HepG2 (cell line): Measurements from ENCODE around the gene CHN2. TPM values are rescaled to one million over a fixed set of nuclear protein-coding genes. Genes with fewer than 3 reads are reported as not detected.

Experiments
- AKAP8 ChIP-seq: sonication (generic); formaldehyde crosslinking; IDR thresholded peaks from 2 replicates; pipeline ENCODE4 v1.5.1; 2020; ENCODE audit warnings: mild to moderate bottlenecking, missing genetic modification reagents
- FOXA3 ChIP-seq: IDR thresholded peaks from 2 replicates; pipeline ENCODE4 v1.6.1; 2016; ENCODE audit warnings: missing genetic modification reagents, missing compliant biosample characterization
- HIC2 ChIP-seq: sonication (generic); formaldehyde crosslinking; IDR thresholded peaks from 2 replicates; pipeline ENCODE4 v1.9.0; 2022; ENCODE audit warnings: low read depth, missing genetic modification reagents
- LRRFIP1 ChIP-seq: sonication (generic); formaldehyde crosslinking; conservative IDR thresholded peaks from 2 replicates; pipeline ENCODE4 v1.4.0; 2020; ENCODE audit warnings: missing genetic modification reagents
- MEIS1 ChIP-seq: sonication (generic); formaldehyde crosslinking; IDR thresholded peaks from 2 replicates; pipeline ENCODE4 v1.9.0; 2021; ENCODE audit warnings: mild to moderate bottlenecking, missing genetic modification reagents, moderate library complexity, borderline replicate concordance
- MLX ChIP-seq: IDR thresholded peaks from 2 replicates; pipeline ENCODE4 v1.6.1; 2016
- THRA ChIP-seq: sonication (generic); formaldehyde crosslinking; IDR thresholded peaks from 2 replicates; pipeline ENCODE4 v1.4.0; 2020; ENCODE audit warnings: missing genetic modification reagents, borderline replicate concordance
- ZBTB33 ChIP-seq: sonication (generic); formaldehyde crosslinking; IDR thresholded peaks from 2 replicates; pipeline ENCODE4 v1.4.0; 2020; ENCODE audit warnings: missing genetic modification reagents
- polyA plus RNA-seq, 8 experiments: library from polyadenylated mRNA; depleted of rRNA in 3 of 8; stranded (reverse) in 7 of 8; unstranded in 1 of 8; fragments of >200 nt; fragmentation: Illumina TruSeq in 4 of 8; extraction: Trizol in 4 of 8; gene quantifications; 2 replicates each; pipeline versions ENCODE4 v1.2.1 to v1.2.3, GENCODE V29; 2011 to 2016; ENCODE audit warnings: low read depth in 4 of 8, missing spikeins in 1 of 8, mixed read lengths in 1 of 8; ENCODE audit not compliant: insufficient read depth in 1 of 8
- total RNA-seq, 5 experiments: library from RNA; depleted of rRNA; stranded (reverse); fragments of >200 nt; fragmentation: Illumina TruSeq; extraction: Trizol; gene quantifications; 2 replicates each; pipeline ENCODE4 v1.2.3, GENCODE V29; 2016; ENCODE audit warnings: low read depth in 1 of 5
- TF ChIP-seq, protein P1 (sequence below): sonication (generic); formaldehyde crosslinking; conservative IDR thresholded peaks from 2 replicates; pipeline ENCODE4 v1.8.0; 2022; ENCODE audit warnings: low read depth, missing genetic modification reagents
- TF ChIP-seq, protein P2 (sequence below), 2 experiments: IDR thresholded peaks; 2 replicates each; pipeline ENCODE4 v1.6.1; 2011 to 2012; ENCODE audit warnings: low read length in 2 of 2, borderline replicate concordance in 1 of 2, low read depth in 1 of 2, mild to moderate bottlenecking in 1 of 2, moderate library complexity in 1 of 2

CHN2 gene
- total and polyA plus RNA-seq, 2 of the 13 experiments (the other 11 are each of a cell fraction or from before 2014, with no cell fraction given) = 23.5 to 30.5 TPM

GRCh38 chr7:29384277-29384676 lies 189.7 kb downstream of the CHN2 start (continued):
- no peak for TF ChIP-seq LRRFIP1 (CRISPR knock-in tag)
- TF ChIP-seq FOXA3 (CRISPR knock-in tag) = peak; percentile 24; the same call in 1 of the 2 replicates
- no peak for TF ChIP-seq HIC2 (CRISPR knock-in tag)
- TF ChIP-seq AKAP8 (CRISPR knock-in tag) = no peak
- TF ChIP-seq ZBTB33 (CRISPR knock-in tag) = no peak
- TF ChIP-seq MEIS1 (CRISPR knock-in tag) = no peak
- no peak for TF ChIP-seq MLX
- TF ChIP-seq, protein P1, sequence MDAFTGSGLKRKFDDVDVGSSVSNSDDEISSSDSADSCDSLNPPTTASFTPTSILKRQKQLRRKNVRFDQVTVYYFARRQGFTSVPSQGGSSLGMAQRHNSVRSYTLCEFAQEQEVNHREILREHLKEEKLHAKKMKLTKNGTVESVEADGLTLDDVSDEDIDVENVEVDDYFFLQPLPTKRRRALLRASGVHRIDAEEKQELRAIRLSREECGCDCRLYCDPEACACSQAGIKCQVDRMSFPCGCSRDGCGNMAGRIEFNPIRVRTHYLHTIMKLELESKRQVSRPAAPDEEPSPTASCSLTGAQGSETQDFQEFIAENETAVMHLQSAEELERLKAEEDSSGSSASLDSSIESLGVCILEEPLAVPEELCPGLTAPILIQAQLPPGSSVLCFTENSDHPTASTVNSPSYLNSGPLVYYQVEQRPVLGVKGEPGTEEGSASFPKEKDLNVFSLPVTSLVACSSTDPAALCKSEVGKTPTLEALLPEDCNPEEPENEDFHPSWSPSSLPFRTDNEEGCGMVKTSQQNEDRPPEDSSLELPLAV (CRISPR knock-in tag) = no peak
- TF ChIP-seq, protein P2, sequence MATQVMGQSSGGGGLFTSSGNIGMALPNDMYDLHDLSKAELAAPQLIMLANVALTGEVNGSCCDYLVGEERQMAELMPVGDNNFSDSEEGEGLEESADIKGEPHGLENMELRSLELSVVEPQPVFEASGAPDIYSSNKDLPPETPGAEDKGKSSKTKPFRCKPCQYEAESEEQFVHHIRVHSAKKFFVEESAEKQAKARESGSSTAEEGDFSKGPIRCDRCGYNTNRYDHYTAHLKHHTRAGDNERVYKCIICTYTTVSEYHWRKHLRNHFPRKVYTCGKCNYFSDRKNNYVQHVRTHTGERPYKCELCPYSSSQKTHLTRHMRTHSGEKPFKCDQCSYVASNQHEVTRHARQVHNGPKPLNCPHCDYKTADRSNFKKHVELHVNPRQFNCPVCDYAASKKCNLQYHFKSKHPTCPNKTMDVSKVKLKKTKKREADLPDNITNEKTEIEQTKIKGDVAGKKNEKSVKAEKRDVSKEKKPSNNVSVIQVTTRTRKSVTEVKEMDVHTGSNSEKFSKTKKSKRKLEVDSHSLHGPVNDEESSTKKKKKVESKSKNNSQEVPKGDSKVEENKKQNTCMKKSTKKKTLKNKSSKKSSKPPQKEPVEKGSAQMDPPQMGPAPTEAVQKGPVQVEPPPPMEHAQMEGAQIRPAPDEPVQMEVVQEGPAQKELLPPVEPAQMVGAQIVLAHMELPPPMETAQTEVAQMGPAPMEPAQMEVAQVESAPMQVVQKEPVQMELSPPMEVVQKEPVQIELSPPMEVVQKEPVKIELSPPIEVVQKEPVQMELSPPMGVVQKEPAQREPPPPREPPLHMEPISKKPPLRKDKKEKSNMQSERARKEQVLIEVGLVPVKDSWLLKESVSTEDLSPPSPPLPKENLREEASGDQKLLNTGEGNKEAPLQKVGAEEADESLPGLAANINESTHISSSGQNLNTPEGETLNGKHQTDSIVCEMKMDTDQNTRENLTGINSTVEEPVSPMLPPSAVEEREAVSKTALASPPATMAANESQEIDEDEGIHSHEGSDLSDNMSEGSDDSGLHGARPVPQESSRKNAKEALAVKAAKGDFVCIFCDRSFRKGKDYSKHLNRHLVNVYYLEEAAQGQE (IDR thresholded peaks at IDR 0.05; ENCODE audit: borderline replicate concordance in 1 of 2, low read depth in 1 of 2, low read length in 2 of 2) = no peak
- TF ChIP-seq THRA (CRISPR knock-in tag) = no peak
